Measurements from ENCODE around the gene AJUBA. TPM values are rescaled to one million over a fixed set of nuclear protein-coding genes. Genes with fewer than 3 reads are reported as not detected.

Gene AJUBA
- total and polyA plus RNA-seq, 2 of the 8 experiments (the other 6 are each of a cell fraction or from before 2014, with no cell fraction given), result 33.1 to 46.0 TPM

- no peak for TF ChIP-seq HDAC6 (IDR thresholded peaks at IDR 0.05; ENCODE audit: low read depth, low read length)
- TF ChIP-seq POLR2AphosphoS5 (IDR thresholded peaks at IDR 0.05; ENCODE audit: low read depth, low read length), result peak; percentile 68; the same call in 1 of the 2 replicates
- TF ChIP-seq CTBP2 (IDR thresholded peaks at IDR 0.05; ENCODE audit: borderline replicate concordance, insufficient read depth, insufficient read length, low read length), result peak; percentile 84
- TF ChIP-seq RXRA (IDR thresholded peaks at IDR 0.05; ENCODE audit: insufficient read depth, low read depth, low read length), result no peak
- TF ChIP-seq CHD2 (IDR thresholded peaks at IDR 0.05; ENCODE audit: low read length), result peak; percentile 94
- TF ChIP-seq TEAD4 (IDR thresholded peaks at IDR 0.05; ENCODE audit: low read depth, low read length), result peak; percentile 98
- TF ChIP-seq BRCA1 (IDR thresholded peaks at IDR 0.05; ENCODE audit: low read depth, low read length), result no peak
- peak in 1 of 2 experiments; percentile 95; a peak in 2 of 4 replicates for TF ChIP-seq HDAC2 (IDR thresholded peaks at IDR 0.05; ENCODE audit: borderline replicate concordance in 1 of 2, low read depth in 2 of 2, low read length in 2 of 2)
- no peak for TF ChIP-seq CHD7 (IDR thresholded peaks at IDR 0.05; ENCODE audit: insufficient replicate concordance, low read length)
- TF ChIP-seq YY1 (IDR thresholded peaks at IDR 0.05; ENCODE audit: low read depth, low read length), result peak; percentile 49; the same call in 1 of the 2 replicates
Measured at GRCh38 chr14:22982477-22983245, at the start of gene AJUBA (continued).
